ENCODE data around the gene BIRC2. TPM values are rescaled to one million over a fixed set of nuclear protein-coding genes. Genes with fewer than 3 reads are reported as not detected.
A peak's percentile ranks its signal among the peaks of the same experiment; 100 is the strongest.

The BIRC2 gene
- total and polyA plus RNA-seq, 9 of the 15 experiments (the other 6 are each of a cell fraction or from before 2014, with no cell fraction given) = 14.3 to 45.9 (median 20.7) TPM

GRCh38 chr11:102401905-102402304 lies 54.9 kb downstream of the BIRC2 start:
- Histone ChIP-seq H4K20me1 (replicated peaks; ENCODE audit: control insufficient read depth, insufficient read depth, low read length) (no peaks in the 10 kb centered on the region), H3K9ac (ENCODE audit: insufficient read depth in 1 of 2, low read depth in 2 of 2, low read length in 2 of 2) (no peak overlapping the region), H3K27me3 (ENCODE audit: control insufficient read depth in 2 of 2, insufficient read depth in 2 of 2, low read length in 2 of 2) (no peaks in the 10 kb centered on the region), H3K4me1 (replicated peaks in 1 of 2; ENCODE audit: control insufficient read depth in 2 of 2, insufficient read depth in 2 of 2, low read length in 2 of 2) (no peaks in the 10 kb centered on the region), H2AFZ (ENCODE audit: low read depth, low read length) (no peak overlapping the region), H3K9me3 (replicated peaks; ENCODE audit: control insufficient read depth, insufficient read depth, low read depth, low read length) (no peaks in the 10 kb centered on the region), H3K27ac (ENCODE audit: extremely low read depth, low read depth, low read length) (no peak overlapping the region), H3K4me2 (ENCODE audit: insufficient read depth, low read length) (no peak overlapping the region), H3K79me2 (ENCODE audit: control insufficient read depth, insufficient read depth, low read length) (peaks cover 6% of the 10 kb centered on the region; the same call in 1 of the 3 replicates), H3K4me3 (no peak overlapping the region), H3K9me1 (ENCODE audit: control insufficient read depth, insufficient read depth, low read length) (no peaks in the 10 kb centered on the region), H3K36me3 (ENCODE audit: control insufficient read depth, insufficient read depth, low read length) (peaks cover 52% of the 10 kb centered on the region)
- intact Hi-C loops (cut with micrococcal nuclease) (no loop called here), in situ Hi-C loops (cut with MboI) (no loop called here)
- ChIA-PET CTCF (ENCODE audit: low intra/inter-chr PET ratio) (no interaction called here), POLR2A (no interaction called here)
- DNase-seq (ENCODE audit: extremely low read depth in 1 of 4, low spot score in 3 of 4) = no peak
- TF ChIP-seq ZC3H8 (IDR thresholded peaks at IDR 0.05) (no peak), HDAC6 (IDR thresholded peaks at IDR 0.05; ENCODE audit: low read depth, low read length) (no peak), ZNF124 (CRISPR knock-in tag; IDR thresholded peaks at IDR 0.05) (no peak), GABPB2 (CRISPR knock-in tag; conservative IDR thresholded peaks at IDR 0.05) (no peak), TBL1XR1 (IDR thresholded peaks at IDR 0.05; ENCODE audit: low read length in 2 of 2) (no peak), SMAD3 (CRISPR knock-in tag; conservative IDR thresholded peaks at IDR 0.05) (no peak), CREB5 (CRISPR knock-in tag; IDR thresholded peaks at IDR 0.05) (no peak), TRIM28 (IDR thresholded peaks at IDR 0.05) (no peak), ZNF407 (IDR thresholded peaks at IDR 0.05; ENCODE audit: low read depth) (no peak)
- TF ChIP-seq, protein P1, sequence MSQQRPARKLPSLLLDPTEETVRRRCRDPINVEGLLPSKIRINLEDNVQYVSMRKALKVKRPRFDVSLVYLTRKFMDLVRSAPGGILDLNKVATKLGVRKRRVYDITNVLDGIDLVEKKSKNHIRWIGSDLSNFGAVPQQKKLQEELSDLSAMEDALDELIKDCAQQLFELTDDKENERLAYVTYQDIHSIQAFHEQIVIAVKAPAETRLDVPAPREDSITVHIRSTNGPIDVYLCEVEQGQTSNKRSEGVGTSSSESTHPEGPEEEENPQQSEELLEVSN (IDR thresholded peaks at IDR 0.05; ENCODE audit: borderline replicate concordance in 1 of 2, extremely low read depth in 1 of 2, insufficient read depth in 1 of 2, insufficient read length in 1 of 2, low read depth in 1 of 2, low read length in 1 of 2, poor library complexity in 1 of 2, severe bottlenecking in 1 of 2) = no peak
- WGBS (ENCODE audit: insufficient coverage, low coverage, missing lambda C conversion rate) = 95% methylated on average over 3 of the region's 3 CpGs
- FAIRE-seq = peak; percentile 64
- ATAC-seq = no peak
- no TSS peak for BruUV-seq (replicated peaks)

Data from K562 (cell line).